Measurements from ENCODE around the gene ANO2.

Gene ANO2

GRCh38 chr12:5808981-5809380 lies 136.1 kb downstream of the ANO2 start:
- no peak for DNase-seq

GRCh38 chr12:5807514-5808219 lies 137.4 kb downstream of the ANO2 start:
- no peak for DNase-seq

- DNase-seq, result no peak
Observed at GRCh38 chr12:5807090-5807414, 138.0 kb downstream of the ANO2 start.

GRCh38 chr12:5806371-5807089 lies 138.5 kb downstream of the ANO2 start:
- DNase-seq, result no peak

- DNase-seq, result no peak
Observed at GRCh38 chr12:5803532-5803931, 141.5 kb downstream of the ANO2 start.

- DNase-seq, result no peak
Observed at GRCh38 chr12:5798242-5799015, 146.6 kb downstream of the ANO2 start.

GRCh38 chr12:5797661-5798060 lies 147.4 kb downstream of the ANO2 start:
- no peak for DNase-seq

GRCh38 chr12:5796959-5797225 lies 148.2 kb downstream of the ANO2 start:
- no peak for DNase-seq

- DNase-seq, result no peak
Observed at GRCh38 chr12:5796171-5796958, 148.7 kb downstream of the ANO2 start.

- no peak for DNase-seq
Observed at GRCh38 chr12:5794156-5794555, 150.9 kb downstream of the ANO2 start.

- no peak for DNase-seq
Observed at GRCh38 chr12:5792343-5792742, 152.7 kb downstream of the ANO2 start.

GRCh38 chr12:5789469-5789968 lies 155.5 kb downstream of the ANO2 start:
- DNase-seq, result no peak

GRCh38 chr12:5787828-5788227 lies 157.2 kb downstream of the ANO2 start:
- DNase-seq, result no peak

- DNase-seq, result no peak
Observed at GRCh38 chr12:5785601-5786000, 159.5 kb downstream of the ANO2 start.

GRCh38 chr12:5784462-5785130 lies 160.5 kb downstream of the ANO2 start:
- DNase-seq, result no peak

GRCh38 chr12:5783289-5783920 lies 161.7 kb downstream of the ANO2 start:
- DNase-seq, result no peak

GRCh38 chr12:5780536-5780935 lies 164.5 kb downstream of the ANO2 start:
- no peak for DNase-seq

- no peak for DNase-seq
Observed at GRCh38 chr12:5779401-5779800, 165.7 kb downstream of the ANO2 start.

- no peak for DNase-seq
Observed at GRCh38 chr12:5778821-5779220, 166.2 kb downstream of the ANO2 start.

- DNase-seq, result no peak
Observed at GRCh38 chr12:5777451-5777850, 167.6 kb downstream of the ANO2 start.

- DNase-seq, result no peak
Observed at GRCh38 chr12:5776091-5776490, 169.0 kb downstream of the ANO2 start.

- DNase-seq, result no peak
Observed at GRCh38 chr12:5773550-5773949, 171.5 kb downstream of the ANO2 start.
